ENCODE measurements around the gene CNTNAP5. TPM values are rescaled to one million over a fixed set of nuclear protein-coding genes. Genes with fewer than 3 reads are reported as not detected.

CNTNAP5 gene
- total RNA-seq, 1 experiment from 2014 or later, result 0.48 TPM

- no peak overlapping the region for H3K27ac Mint-ChIP-seq
- Histone ChIP-seq H3K9me3 (ENCODE audit: control insufficient read depth, low read depth, low read length) (no peaks in the 10 kb centered on the region), H2AFZ (ENCODE audit: low read length) (no peak overlapping the region), H2AK5ac (ENCODE audit: insufficient read length, low read length) (no peak overlapping the region), H3K27ac (ENCODE audit: insufficient read length, low read depth, low read length) (no peak overlapping the region), H3K23me2 (ENCODE audit: insufficient read length, low read depth, low read length, poor library complexity, severe bottlenecking) (no peaks in the 10 kb centered on the region), H3K18ac (ENCODE audit: insufficient read length, low read depth, low read length) (no peak overlapping the region), H3K14ac (ENCODE audit: insufficient read depth, low read length) (no peak overlapping the region), H2BK12ac (ENCODE audit: insufficient read length, low read depth, low read length) (no peak overlapping the region), H3K56ac (ENCODE audit: insufficient read length, low read depth, low read length) (no peak overlapping the region), H2BK120ac (ENCODE audit: low read depth, low read length, poor library complexity, severe bottlenecking) (no peak overlapping the region), H4K8ac (replicated peaks; ENCODE audit: insufficient read length, low read depth, low read length) (no peak overlapping the region), H3K4me1 (ENCODE audit: insufficient read depth, low read length) (no peaks in the 10 kb centered on the region; the same call in 1 of the 2 replicates), H3K4me2 (ENCODE audit: insufficient read depth, insufficient read length, low read length) (no peak overlapping the region), H4K20me1 (ENCODE audit: control insufficient read depth, insufficient read depth, insufficient read length) (no peaks in the 10 kb centered on the region), H2BK15ac (ENCODE audit: low read depth, low read length) (no peak overlapping the region), H3K9ac (ENCODE audit: extremely low read depth, insufficient read length, low read length) (no peak overlapping the region), H4K91ac (ENCODE audit: insufficient read length, low read depth, low read length) (no peak overlapping the region), H3K23ac (ENCODE audit: insufficient read length, low read depth, low read length) (no peak overlapping the region), H2BK5ac (ENCODE audit: insufficient read length, low read length) (no peak overlapping the region), H3K79me2 (ENCODE audit: insufficient read depth, low read length) (no peaks in the 10 kb centered on the region), H4K5ac (ENCODE audit: insufficient read length, low read depth, low read length) (no peak overlapping the region), H3K79me1 (ENCODE audit: insufficient read depth, low read depth, low read length, poor library complexity, severe bottlenecking) (no peaks in the 10 kb centered on the region), H3K27me3 (ENCODE audit: insufficient read depth, low read length) (no peaks in the 10 kb centered on the region), H3K4ac (ENCODE audit: low read depth, low read length) (no peak overlapping the region), H2BK20ac (ENCODE audit: low read depth, low read length, poor library complexity, severe bottlenecking) (no peak overlapping the region), H3T11ph (ENCODE audit: low read length) (no peak overlapping the region)
- no CpG with 5 or more reads among the region's 2 CpGs for WGBS (ENCODE audit: extremely low coverage, insufficient read length, low lambda C conversion rate)
- H3K4me1 Mint-ChIP-seq, result peaks cover 2 to 14% of the 10 kb centered on the region in 2 experiments; a peak in 2 of 4 replicates
- no peak for TF ChIP-seq CTCF (conservative IDR thresholded peaks at IDR 0.05)
- DNase-seq, result no peak
- H3K4me3 Mint-ChIP-seq, result no peak overlapping the region
- no peaks in the 10 kb centered on the region for H3K27me3 Mint-ChIP-seq (ENCODE audit: low read depth)
- no peaks in the 10 kb centered on the region for H3K9me3 Mint-ChIP-seq
- no peaks in the 10 kb centered on the region for H3K36me3 Mint-ChIP-seq (ENCODE audit: insufficient read depth in 1 of 3, low read depth in 3 of 3)
Observed at GRCh38 chr2:124797049-124797448, 772.0 kb downstream of the CNTNAP5 start.
